Uterus (tissue), 4 donors: Measurements from ENCODE around the gene PLEKHO1. TPM values are rescaled to one million over a fixed set of nuclear protein-coding genes. Genes with fewer than 3 reads are reported as not detected.

Experiments
- DNase-seq, 2 donors: peaks; one replicate each; pipeline ENCODE4 v3.0.0-alpha.2; 2019 to 2020
- H3K27ac ChIP-seq, 2 donors: fragments of 200-600 bp; sonication (generic); 1 replicate in 1 of 2; 2 replicates in 1 of 2; pipeline ENCODE4 v1.5.1; 2016 to 2018
- H3K27me3 ChIP-seq, 2 donors: fragments of 200-600 bp; sonication (generic); one replicate each; pipeline ENCODE4 v1.5.1; 2018 to 2019; ENCODE audit warnings: control low read depth in 1 of 2
- H3K36me3 ChIP-seq, 2 donors: fragments of 200-600 bp; sonication (generic); one replicate each; pipeline ENCODE4 v1.5.1; 2019; ENCODE audit warnings: control low read depth in 1 of 2
- H3K4me1 ChIP-seq, 2 donors: fragments of 200-600 bp; sonication (generic); one replicate each; pipeline ENCODE4 v1.5.1; 2018 to 2019; ENCODE audit warnings: control low read depth in 1 of 2
- H3K4me3 ChIP-seq, 2 donors: fragments of 200-600 bp; sonication (generic); 1 replicate in 1 of 2; 2 replicates in 1 of 2; pipeline ENCODE4 v1.5.1; 2018 to 2019; ENCODE audit warnings: mild to moderate bottlenecking in 1 of 2
- H3K9me3 ChIP-seq, 2 donors: fragments of 200-600 bp; sonication (generic); one replicate each; pipeline ENCODE4 v1.5.1; 2019; ENCODE audit warnings: control low read depth in 1 of 2
- POLR2A ChIP-seq, 2 donors: fragments of 450-650 bp; IDR thresholded peaks; one replicate each; pipeline ENCODE4 v1.6.1; 2016; ENCODE audit warnings: antibody characterized with exemption in 2 of 2, mild to moderate bottlenecking in 1 of 2, moderate library complexity in 1 of 2
- intact Hi-C: fragments of 100-400 bp; cut with DNase I; formaldehyde crosslinking; loops from one replicate; pipeline ENCODE4 v1.15.1; 2023; ENCODE audit warnings: low total_unique reads
- total RNA-seq, 4 donors: library from RNA; depleted of rRNA in 3 of 4; stranded (reverse); fragments of >200 nt in 3 of 4; gene quantifications; one replicate each; pipeline versions ENCODE4 v1.1.0 to v1.2.4, GENCODE V29; 2014 to 2023
- TF ChIP-seq, protein P1 (sequence below), 4 experiments: fragments of 200-600 bp in 2 of 4; fragments of 450-650 bp in 2 of 4; sonication (generic) in 2 of 4; IDR thresholded peaks; one replicate each; pipeline ENCODE4 v1.5.1; 2016 to 2019; ENCODE audit warnings: antibody characterized with exemption in 4 of 4, mild to moderate bottlenecking in 2 of 4, moderate library complexity in 1 of 4
- donor health status: DM: yes; HTN: yes; CAD: no.

Gene PLEKHO1
- total RNA-seq, 4 donors from 2014 or later: 18.4 to 95.6 (median 36.2) TPM

GRCh38 chr1:150162862-150163706, 13.4 kb downstream of the PLEKHO1 start:
- peak overlapping the region; percentile 12 to 31 for H3K4me3 ChIP-seq
- no peaks in the 10 kb centered on the region for H3K9me3 ChIP-seq
- peak; percentile 92 to 97 for DNase-seq
- intact Hi-C loops: no loop called here
- TF ChIP-seq POLR2A (IDR thresholded peaks at IDR 0.05): peak; percentile 82 to 91
- TF ChIP-seq, protein P1, sequence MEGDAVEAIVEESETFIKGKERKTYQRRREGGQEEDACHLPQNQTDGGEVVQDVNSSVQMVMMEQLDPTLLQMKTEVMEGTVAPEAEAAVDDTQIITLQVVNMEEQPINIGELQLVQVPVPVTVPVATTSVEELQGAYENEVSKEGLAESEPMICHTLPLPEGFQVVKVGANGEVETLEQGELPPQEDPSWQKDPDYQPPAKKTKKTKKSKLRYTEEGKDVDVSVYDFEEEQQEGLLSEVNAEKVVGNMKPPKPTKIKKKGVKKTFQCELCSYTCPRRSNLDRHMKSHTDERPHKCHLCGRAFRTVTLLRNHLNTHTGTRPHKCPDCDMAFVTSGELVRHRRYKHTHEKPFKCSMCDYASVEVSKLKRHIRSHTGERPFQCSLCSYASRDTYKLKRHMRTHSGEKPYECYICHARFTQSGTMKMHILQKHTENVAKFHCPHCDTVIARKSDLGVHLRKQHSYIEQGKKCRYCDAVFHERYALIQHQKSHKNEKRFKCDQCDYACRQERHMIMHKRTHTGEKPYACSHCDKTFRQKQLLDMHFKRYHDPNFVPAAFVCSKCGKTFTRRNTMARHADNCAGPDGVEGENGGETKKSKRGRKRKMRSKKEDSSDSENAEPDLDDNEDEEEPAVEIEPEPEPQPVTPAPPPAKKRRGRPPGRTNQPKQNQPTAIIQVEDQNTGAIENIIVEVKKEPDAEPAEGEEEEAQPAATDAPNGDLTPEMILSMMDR (IDR thresholded peaks at IDR 0.05): peak in 2 of 4 experiments; percentile 2 to 26
- no peaks in the 10 kb centered on the region for H3K27me3 ChIP-seq
- H3K4me1 ChIP-seq: peaks cover 0 to 17% of the 10 kb centered on the region in 2 donors
- H3K27ac ChIP-seq: peak overlapping the region; percentile 98 to 99
- no peaks in the 10 kb centered on the region for H3K36me3 ChIP-seq

GRCh38 chr1:150164224-150164623, 14.5 kb downstream of the PLEKHO1 start:
- intact Hi-C loops: no loop called here
- DNase-seq: no peak
- Histone ChIP-seq H3K4me1 (peaks cover 0 to 20% of the 10 kb centered on the region in 2 donors), H3K36me3 (no peaks in the 10 kb centered on the region), H3K4me3 (no peak overlapping the region), H3K9me3 (no peaks in the 10 kb centered on the region), H3K27me3 (no peaks in the 10 kb centered on the region), H3K27ac (peak overlapping the region; percentile 98 to 99)
- TF ChIP-seq, protein P1 (IDR thresholded peaks at IDR 0.05): no peak
- TF ChIP-seq POLR2A (IDR thresholded peaks at IDR 0.05): no peak

GRCh38 chr1:150164779-150165178, 15.1 kb downstream of the PLEKHO1 start:
- no peak overlapping the region for H3K4me3 ChIP-seq
- H3K27ac ChIP-seq: peak overlapping the region; percentile 98 to 99
- H3K27me3 ChIP-seq: no peaks in the 10 kb centered on the region
- TF ChIP-seq, protein P1 (IDR thresholded peaks at IDR 0.05): no peak
- TF ChIP-seq POLR2A (IDR thresholded peaks at IDR 0.05): no peak
- intact Hi-C loops: loop anchor here (5.0 kb wide), 1 partner anchor 92 kb away; no protein-coding TSS in a partner anchor
- no peaks in the 10 kb centered on the region for H3K36me3 ChIP-seq
- no peaks in the 10 kb centered on the region for H3K9me3 ChIP-seq
- H3K4me1 ChIP-seq: peaks cover 0 to 17% of the 10 kb centered on the region in 2 donors
- DNase-seq: no peak

DNA sequence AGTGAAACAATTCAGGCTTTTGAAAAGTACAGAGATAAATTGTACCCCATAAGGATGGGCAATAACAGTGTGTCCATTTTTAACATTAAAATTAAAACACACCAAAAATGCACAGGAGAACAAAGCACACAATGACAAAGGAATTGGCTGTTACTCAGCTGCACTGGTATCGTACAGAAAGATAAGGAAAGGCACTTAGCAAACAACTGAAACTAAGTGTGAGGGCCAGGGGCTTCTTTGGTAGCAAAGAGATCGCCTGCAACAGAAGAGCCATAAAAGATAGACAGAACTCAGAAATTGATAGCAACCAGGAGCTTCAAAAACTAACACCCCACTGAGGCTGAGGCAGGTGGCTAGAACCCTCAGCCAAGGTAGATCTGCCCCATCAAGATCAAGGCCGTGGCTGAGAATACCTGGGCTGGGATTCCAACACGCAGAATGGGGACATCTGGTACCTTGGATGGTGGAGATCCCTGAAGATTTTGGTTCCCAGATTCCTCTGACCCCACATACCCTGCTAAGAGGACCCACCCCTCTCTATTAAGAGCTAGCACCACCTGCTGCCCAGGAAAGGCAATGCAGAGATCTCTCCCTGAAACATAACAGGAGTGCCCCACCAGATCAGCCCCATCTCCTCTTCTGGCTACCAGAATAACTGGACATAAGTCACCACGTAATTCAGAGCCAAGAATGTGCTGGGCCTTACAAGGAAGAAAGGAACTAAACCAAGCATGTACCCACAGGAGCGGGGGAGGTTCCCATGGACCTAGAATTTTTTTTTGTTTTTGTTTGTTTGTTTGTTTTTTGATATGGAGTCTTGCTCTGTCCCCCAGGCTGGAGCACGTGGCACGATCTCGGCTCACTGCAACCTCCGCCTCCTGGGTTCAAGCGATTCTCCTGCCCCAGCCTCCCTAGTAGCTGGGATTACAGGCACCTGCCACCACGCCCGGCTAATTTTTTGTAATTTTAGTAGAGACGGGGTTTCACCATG, 16.2 kb downstream of the PLEKHO1 start:
- Histone ChIP-seq H3K27me3 (no peaks in the 10 kb centered on the region), H3K9me3 (no peaks in the 10 kb centered on the region), H3K4me3 (no peak overlapping the region), H3K4me1 (peaks cover 0 to 17% of the 10 kb centered on the region in 2 donors), H3K36me3 (no peaks in the 10 kb centered on the region), H3K27ac (peak overlapping the region; percentile 98 to 99)
- intact Hi-C loops: loop anchor here (5.0 kb wide), 1 partner anchor 94 kb away; no protein-coding TSS in a partner anchor
- TF ChIP-seq, protein P1 (IDR thresholded peaks at IDR 0.05): peak; percentile 42 to 59 (median 53)
- no peak for TF ChIP-seq POLR2A (IDR thresholded peaks at IDR 0.05)
- peak; percentile 57 to 58 for DNase-seq
